ENCODE results near the gene PRPS1. TPM values are rescaled to one million over a fixed set of nuclear protein-coding genes. Genes with fewer than 3 reads are reported as not detected.

The PRPS1 gene
- total RNA-seq, 1 donor from 2014 or later, result 31.8 TPM

GRCh38 chrX:107648332-107648731 is 20.0 kb downstream of the PRPS1 start:
- Mint-ChIP-seq H3K27me3 (ENCODE audit: unreplicated experiment) (no peaks in the 10 kb centered on the region), H3K4me3 (ENCODE audit: unreplicated experiment) (no peak overlapping the region), H3K27ac (ENCODE audit: unreplicated experiment) (no peak overlapping the region), H3K9me3 (ENCODE audit: unreplicated experiment) (no peaks in the 10 kb centered on the region), H3K4me1 (ENCODE audit: low read depth, unreplicated experiment) (no peaks in the 10 kb centered on the region), H3K36me3 (ENCODE audit: unreplicated experiment) (no peaks in the 10 kb centered on the region)
- DNase-seq, result no peak
- TF ChIP-seq, protein P1, sequence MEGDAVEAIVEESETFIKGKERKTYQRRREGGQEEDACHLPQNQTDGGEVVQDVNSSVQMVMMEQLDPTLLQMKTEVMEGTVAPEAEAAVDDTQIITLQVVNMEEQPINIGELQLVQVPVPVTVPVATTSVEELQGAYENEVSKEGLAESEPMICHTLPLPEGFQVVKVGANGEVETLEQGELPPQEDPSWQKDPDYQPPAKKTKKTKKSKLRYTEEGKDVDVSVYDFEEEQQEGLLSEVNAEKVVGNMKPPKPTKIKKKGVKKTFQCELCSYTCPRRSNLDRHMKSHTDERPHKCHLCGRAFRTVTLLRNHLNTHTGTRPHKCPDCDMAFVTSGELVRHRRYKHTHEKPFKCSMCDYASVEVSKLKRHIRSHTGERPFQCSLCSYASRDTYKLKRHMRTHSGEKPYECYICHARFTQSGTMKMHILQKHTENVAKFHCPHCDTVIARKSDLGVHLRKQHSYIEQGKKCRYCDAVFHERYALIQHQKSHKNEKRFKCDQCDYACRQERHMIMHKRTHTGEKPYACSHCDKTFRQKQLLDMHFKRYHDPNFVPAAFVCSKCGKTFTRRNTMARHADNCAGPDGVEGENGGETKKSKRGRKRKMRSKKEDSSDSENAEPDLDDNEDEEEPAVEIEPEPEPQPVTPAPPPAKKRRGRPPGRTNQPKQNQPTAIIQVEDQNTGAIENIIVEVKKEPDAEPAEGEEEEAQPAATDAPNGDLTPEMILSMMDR (IDR thresholded peaks at IDR 0.05; ENCODE audit: partially characterized antibody, unreplicated experiment), result no peak

- peaks cover 2% of the 10 kb centered on the region for H3K9me3 Mint-ChIP-seq (ENCODE audit: unreplicated experiment)
- H3K4me3 Mint-ChIP-seq (ENCODE audit: unreplicated experiment), result no peak overlapping the region
- H3K27ac Mint-ChIP-seq (ENCODE audit: unreplicated experiment), result no peak overlapping the region
- no peaks in the 10 kb centered on the region for H3K36me3 Mint-ChIP-seq (ENCODE audit: unreplicated experiment)
- no peak for DNase-seq
- TF ChIP-seq, protein P1 (IDR thresholded peaks at IDR 0.05; ENCODE audit: partially characterized antibody, unreplicated experiment), result no peak
- peaks cover 2% of the 10 kb centered on the region for H3K27me3 Mint-ChIP-seq (ENCODE audit: unreplicated experiment)
- H3K4me1 Mint-ChIP-seq (ENCODE audit: low read depth, unreplicated experiment), result peaks cover 4% of the 10 kb centered on the region
Observed at GRCh38 chrX:107654566-107654871, 26.2 kb downstream of the PRPS1 start.

DNA sequence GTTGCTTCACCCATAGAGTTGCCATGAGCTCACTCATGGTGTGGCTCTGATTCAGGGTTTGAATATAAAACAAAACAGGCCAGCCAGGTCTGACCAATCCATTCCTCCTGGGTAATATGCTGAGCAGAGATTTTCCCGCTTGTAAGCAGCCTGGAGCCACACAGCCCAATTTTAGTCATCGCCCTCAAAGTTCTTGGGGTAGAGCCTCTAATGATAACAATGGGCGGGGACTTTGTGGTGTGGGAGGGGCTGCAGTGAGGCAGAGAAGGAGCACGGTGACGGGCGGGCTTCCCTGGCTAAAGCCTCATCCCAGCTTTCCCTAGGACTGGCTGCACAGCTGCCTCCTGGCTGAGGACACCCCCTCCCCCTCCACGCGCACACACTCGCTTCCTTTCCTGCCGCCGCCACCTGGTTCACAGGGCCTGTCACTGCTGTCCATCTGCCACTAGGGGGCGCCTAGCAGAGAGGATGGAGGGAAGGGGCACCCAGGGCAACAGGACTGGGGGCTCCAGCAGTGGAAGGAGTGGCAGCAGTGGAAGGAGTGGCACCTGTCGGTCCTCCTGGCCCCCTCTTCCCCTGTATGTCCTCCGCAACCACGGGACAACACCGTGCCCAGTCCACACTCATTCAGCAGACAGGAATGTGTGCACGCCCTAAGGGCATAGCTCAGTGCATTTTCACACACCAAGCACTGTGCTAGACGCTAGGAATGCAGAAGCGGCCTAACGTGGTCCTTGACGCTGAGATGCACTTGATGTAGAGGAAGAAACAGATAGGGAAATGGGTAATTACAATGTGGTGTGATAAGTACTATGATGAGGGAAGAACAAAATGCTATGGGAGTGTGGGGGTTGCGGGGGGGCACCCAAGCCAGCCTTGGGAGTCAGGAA is 26.8 kb downstream of the PRPS1 start:
- no peaks in the 10 kb centered on the region for H3K36me3 Mint-ChIP-seq (ENCODE audit: unreplicated experiment)
- peaks cover 2% of the 10 kb centered on the region for H3K9me3 Mint-ChIP-seq (ENCODE audit: unreplicated experiment)
- peaks cover 2% of the 10 kb centered on the region for H3K27me3 Mint-ChIP-seq (ENCODE audit: unreplicated experiment)
- H3K4me1 Mint-ChIP-seq (ENCODE audit: low read depth, unreplicated experiment), result peaks cover 4% of the 10 kb centered on the region
- peak; percentile 82 for DNase-seq
- no peak overlapping the region for H3K27ac Mint-ChIP-seq (ENCODE audit: unreplicated experiment)
- TF ChIP-seq, protein P1 (IDR thresholded peaks at IDR 0.05; ENCODE audit: partially characterized antibody, unreplicated experiment), result peak; percentile 79
- no peak overlapping the region for H3K4me3 Mint-ChIP-seq (ENCODE audit: unreplicated experiment)

DNA sequence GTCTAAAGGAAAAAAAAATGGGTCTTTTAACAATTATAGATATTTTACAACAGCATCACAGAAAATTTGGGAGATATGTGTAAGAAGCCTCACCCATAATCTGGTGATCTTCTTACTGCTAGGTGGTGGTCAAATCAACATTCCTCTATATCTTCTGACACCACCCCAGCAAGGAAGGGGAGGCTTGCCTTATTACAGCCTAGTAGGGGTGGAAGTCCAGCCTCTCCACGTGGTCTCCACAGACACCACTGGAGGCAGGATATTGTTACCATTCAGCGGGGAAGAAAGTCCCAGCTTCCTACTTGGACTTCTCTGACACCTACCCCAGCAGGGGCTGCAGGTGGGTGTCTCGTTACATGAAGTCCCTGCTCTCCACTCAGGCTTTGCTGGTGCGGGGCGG is 28.7 kb downstream of the PRPS1 start:
- H3K27ac Mint-ChIP-seq (ENCODE audit: unreplicated experiment), result no peak overlapping the region
- no peak overlapping the region for H3K4me3 Mint-ChIP-seq (ENCODE audit: unreplicated experiment)
- peaks cover 2% of the 10 kb centered on the region for H3K27me3 Mint-ChIP-seq (ENCODE audit: unreplicated experiment)
- no peaks in the 10 kb centered on the region for H3K36me3 Mint-ChIP-seq (ENCODE audit: unreplicated experiment)
- peaks cover 4% of the 10 kb centered on the region for H3K4me1 Mint-ChIP-seq (ENCODE audit: low read depth, unreplicated experiment)
- DNase-seq, result no peak
- H3K9me3 Mint-ChIP-seq (ENCODE audit: unreplicated experiment), result peaks cover 2% of the 10 kb centered on the region
- TF ChIP-seq, protein P1 (IDR thresholded peaks at IDR 0.05; ENCODE audit: partially characterized antibody, unreplicated experiment), result no peak

- H3K9me3 Mint-ChIP-seq (ENCODE audit: unreplicated experiment), result peaks cover 2% of the 10 kb centered on the region
- TF ChIP-seq, protein P1 (IDR thresholded peaks at IDR 0.05; ENCODE audit: partially characterized antibody, unreplicated experiment), result no peak
- H3K36me3 Mint-ChIP-seq (ENCODE audit: unreplicated experiment), result no peaks in the 10 kb centered on the region
- peaks cover 4% of the 10 kb centered on the region for H3K4me1 Mint-ChIP-seq (ENCODE audit: low read depth, unreplicated experiment)
- DNase-seq, result no peak
- H3K27me3 Mint-ChIP-seq (ENCODE audit: unreplicated experiment), result peaks cover 2% of the 10 kb centered on the region
- H3K27ac Mint-ChIP-seq (ENCODE audit: unreplicated experiment), result no peak overlapping the region
- H3K4me3 Mint-ChIP-seq (ENCODE audit: unreplicated experiment), result no peak overlapping the region
Observed at GRCh38 chrX:107658660-107659059, 30.4 kb downstream of the PRPS1 start.

Measured in glutamatergic neuron (in vitro differentiated cells).